CD4-positive, alpha-beta T cell treated with Interleukin-15 for 1 hour (primary cell): ENCODE data around the gene ELMOD3.
"Not testable (repeated sequence)": the region's sequence is repeated elsewhere in the genome, so short reads cannot be mapped to it uniquely, and the experiment has no call there.

Experiments
- DNase-seq: peaks from one replicate; pipeline ENCODE4 v3.0.0-alpha.2; 2020

Gene ELMOD3

GRCh38 chr2:85354286-85355072, at the start of gene ELMOD3, which contains the start of gene RETSAT:
Gene ELMOD3 (plus strand): TSS chr2:85354769. CDS start chr2:85357199, 2,430 bp downstream.
Gene RETSAT (minus strand): TSS chr2:85354528. CDS start chr2:85354507, 21 bp downstream.
- peak; percentile 98 for DNase-seq

- DNase-seq: no peak
Measured at GRCh38 chr2:85307527-85307897, 47.1 kb upstream of the ELMOD3 start.

DNA sequence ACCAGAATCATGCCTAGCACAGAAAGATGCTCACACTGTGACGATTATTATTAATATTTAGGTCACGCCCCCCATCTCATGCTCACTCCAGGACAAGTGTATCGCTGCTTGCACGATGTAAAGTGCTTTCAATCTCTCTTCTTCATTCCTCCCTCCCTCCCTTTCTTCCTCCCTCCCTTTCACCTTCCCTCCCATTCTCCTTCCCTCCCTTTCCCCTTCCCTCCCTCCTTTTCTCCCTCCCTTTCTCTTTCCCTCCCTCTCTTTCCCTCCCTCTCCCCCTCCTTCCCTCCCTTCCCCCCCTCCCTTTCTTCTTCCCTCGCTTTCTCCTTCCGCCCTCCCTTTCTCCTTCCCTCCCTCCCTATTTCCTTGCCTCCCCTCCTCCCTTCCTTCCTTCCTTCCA, 46.4 kb upstream of the ELMOD3 start:
- DNase-seq: no peak

- DNase-seq: no peak
Measured at GRCh38 chr2:85308896-85309555, 45.5 kb upstream of the ELMOD3 start.

- DNase-seq: peak; percentile 24
Measured at GRCh38 chr2:85309699-85310321, 44.8 kb upstream of the ELMOD3 start.

GRCh38 chr2:85310330-85310729, 44.2 kb upstream of the ELMOD3 start:
- DNase-seq: no peak

DNA sequence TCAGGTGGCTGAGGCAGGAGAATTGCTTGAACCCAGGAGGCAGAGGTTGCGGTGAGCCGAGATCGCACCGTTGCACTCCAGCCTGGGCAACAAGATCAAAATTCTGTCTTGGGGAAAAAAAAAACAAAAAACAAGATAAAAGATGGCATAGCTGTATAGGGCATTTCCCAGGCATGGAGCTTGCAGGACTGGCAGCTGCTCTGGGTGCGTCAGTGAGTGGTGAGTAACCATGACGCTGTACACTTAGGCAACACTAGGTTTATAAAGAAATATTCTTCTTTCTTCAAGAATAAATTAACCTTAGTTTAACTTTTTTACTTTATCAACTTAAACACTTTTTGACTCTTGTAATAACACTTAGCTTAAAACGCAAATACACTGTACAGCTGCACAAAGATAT, 42.2 kb upstream of the ELMOD3 start:
- DNase-seq: no peak

GRCh38 chr2:85314884-85315242, 39.7 kb upstream of the ELMOD3 start:
- DNase-seq: no peak

- DNase-seq: not testable (repeated sequence)
Measured at GRCh38 chr2:85315921-85316320, 38.6 kb upstream of the ELMOD3 start.

GRCh38 chr2:85318222-85319074, 36.1 kb upstream of the ELMOD3 start:
- DNase-seq: no peak

DNA sequence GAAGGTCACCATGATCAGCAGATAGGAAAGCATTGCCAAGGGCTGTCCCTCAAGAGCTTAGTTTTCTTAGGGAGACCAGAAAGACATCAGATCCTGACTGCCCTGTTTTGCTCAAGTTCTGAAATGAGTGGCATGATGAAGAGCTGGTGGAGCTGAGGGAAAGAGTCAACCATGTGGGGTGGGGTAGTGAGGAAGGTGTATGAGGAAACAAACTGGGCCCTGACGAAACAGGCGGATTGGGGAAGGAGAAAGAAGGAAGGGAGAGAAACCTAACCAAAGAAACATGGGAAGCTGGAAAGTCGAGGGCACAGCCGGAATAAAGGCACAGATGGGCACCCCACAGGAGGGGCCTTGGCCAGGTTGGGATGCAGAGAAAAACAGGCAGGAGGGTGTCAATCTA, 34.8 kb upstream of the ELMOD3 start:
- DNase-seq: no peak

GRCh38 chr2:85323351-85323987, 31.1 kb upstream of the ELMOD3 start:
- no peak for DNase-seq

DNA sequence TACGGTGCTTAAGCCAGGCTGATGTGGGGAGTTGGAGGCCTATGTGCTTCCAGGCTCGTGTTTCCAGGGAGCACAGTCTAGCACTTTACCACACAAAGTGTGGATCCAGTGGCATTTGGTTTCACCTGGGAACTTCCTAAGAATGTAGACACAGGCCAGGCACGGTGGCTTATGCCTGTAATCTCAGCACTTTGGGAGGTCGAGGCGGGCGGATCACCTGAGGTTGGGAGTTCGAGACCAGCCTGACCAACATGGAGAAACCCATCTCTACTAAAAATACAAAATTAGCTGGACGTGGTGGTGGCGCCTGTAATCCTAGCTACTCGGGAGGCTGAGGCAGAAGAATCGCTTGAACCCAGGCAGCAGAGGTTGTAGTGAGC, 30.6 kb upstream of the ELMOD3 start:
- not testable (repeated sequence) for DNase-seq

DNA sequence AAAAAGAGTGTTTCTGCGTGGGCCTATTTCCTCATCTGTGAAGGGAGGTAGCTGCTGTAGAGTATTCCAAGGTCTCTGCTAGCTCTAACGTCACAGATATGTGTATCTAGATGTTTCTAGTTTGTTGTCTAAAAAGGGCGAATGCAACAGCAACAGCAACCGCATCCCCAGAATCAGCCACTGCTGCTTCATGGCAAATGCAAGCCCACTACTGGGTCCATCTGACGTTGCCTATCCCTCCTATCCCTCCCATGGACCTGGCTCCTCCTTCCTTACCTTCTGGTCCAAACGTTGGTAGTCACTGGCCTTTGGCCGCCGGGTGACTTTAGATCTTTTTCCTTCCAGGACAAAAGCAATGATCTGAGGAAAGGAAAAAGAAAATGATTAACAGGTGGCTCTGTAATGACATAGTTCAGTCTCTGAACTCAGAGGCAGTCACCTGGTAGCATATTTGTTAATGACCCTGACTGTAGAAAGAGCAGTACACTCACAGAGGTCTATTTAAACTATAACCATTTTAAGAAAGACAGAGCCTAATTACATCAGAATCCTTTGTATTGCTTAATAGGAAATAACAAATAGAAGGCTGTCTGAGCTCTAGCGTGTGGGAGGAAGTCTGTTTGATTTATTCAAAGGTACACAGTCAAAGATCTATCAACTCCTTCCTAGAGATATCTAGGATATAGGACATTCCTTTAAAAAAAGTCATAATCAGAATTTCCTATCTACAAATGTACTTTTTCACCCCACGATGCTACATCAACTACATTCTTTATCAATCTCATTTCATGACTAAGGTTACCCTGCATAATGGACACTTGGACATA, 29.7 kb upstream of the ELMOD3 start:
- DNase-seq: no peak

DNA sequence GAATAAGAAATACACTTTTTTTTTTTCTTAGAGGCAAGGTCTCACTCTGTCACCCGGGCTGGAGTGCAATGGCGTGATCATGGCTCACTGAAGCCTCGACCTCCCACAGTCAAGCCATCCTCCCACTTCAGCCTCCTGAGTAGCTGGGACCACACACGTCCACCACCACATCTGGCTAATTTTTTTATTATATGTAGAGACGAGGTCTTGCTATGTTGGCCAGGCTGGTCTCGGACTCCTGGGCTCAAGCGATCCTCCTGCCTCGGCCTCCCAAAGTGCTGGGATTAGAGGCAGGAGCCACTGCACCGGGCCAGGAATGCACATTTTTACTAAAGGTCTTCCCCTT, 29.1 kb upstream of the ELMOD3 start:
- DNase-seq: no peak

DNA sequence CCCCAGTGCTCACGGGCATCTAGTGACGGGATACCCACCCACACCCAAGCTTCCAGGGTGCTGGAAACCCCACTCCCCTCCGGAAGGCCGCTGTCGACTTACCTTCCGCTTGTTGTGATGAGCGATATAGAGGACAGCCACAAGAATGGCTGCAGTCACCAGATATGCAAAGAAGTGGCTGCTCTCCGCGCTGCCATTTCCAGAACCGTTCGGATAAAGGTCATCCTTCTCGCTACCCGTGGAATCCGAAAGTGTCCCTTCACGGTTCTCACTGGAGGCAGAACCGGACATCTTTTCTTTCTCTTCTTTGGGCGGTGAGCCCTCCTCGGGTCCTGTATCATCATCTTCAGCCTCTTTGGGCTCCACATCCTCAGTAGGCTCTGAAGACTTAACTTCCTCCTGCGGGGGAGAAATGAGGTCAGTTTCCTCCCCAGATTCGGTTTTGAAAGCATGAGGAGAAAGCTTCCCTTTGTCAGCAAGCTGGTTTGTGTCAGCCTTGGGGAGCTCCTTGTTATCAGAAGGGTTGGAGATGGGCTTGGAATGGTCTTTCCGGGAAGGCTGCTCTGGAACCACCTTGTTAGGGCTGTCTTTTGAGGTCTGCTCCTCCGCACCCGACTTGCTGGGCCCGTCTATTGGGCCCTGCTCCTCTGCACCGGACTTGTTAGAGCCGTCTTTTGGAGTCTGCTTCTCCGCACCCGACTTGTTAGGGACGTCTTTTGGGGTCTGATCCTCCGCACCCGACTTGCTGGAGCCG, 28.0 kb upstream of the ELMOD3 start:
- peak; percentile 38 for DNase-seq

DNA sequence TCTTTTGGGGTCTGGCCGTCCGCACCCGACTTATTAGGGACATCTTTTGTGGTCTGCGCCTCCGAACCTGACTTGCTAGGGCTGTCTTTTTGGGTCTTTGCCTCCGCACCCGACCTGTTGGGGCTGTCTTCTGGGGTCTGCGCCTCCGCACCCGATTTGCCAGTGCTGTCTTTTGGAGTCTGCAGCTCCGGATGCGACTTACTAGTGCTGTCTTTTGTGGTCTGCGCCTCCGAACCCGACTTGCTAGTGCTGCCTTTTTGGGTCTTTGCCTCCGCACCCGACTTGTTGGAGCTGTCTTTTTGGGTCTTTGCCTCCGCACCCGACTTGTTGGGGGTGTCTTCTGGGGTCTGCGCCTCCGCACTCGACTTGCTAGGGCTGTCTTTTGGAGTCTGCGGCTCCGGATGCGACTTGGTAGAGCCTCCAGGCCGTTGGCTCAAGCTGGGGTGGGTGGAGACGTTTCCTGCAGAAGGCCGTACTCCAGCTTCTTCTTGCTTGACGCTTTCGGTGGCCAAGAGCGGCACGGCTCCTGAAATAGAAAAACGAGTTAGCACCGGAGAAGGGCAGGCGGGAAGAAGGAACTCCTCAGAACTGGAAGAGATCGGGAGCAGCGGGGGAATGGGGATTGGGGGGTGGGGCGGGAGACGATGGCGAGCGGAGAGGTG, 27.3 kb upstream of the ELMOD3 start:
- DNase-seq: peak; percentile 57

DNA sequence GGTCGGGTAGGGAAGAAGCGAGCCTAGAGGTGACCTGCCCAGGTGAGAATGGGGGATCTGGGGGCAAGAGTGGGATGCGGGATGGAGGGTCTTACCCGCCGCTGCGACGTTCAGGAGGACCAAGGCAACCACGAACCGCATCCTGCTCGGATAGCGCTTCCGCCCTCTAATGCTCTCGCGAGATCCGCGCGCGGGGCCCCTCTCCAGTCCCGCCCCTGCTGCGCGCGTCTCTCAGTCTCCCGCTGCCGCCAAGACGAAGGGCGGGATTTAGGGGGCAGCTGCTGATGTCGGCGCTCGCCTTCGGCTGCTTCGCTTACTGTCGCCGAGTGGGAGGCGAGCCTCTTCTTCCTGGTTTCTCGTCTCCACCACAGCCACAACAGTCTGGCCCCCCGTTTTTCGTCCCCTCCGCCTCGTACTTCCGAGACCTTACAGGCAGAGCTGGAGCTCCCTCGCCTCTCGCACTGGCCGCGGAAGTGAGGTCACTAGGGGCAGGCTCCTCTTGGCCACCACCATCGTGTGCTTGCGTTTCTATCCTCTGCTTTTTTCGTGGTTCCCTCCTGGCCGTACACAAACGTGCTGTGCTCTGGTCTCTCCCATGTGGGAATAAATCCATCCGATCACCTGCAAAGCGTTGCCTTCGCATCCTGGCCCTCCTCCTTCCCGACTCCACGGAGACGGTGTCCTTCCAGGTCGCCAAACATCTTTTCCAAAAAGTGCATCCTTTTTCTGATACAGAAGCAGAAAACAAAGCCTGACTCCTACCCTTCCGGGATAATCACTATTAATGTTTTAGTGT, 26.5 kb upstream of the ELMOD3 start, which contains the start of gene TGOLN2:
TSS of gene TGOLN2 (minus strand) at position 168 of the 796 bp plus-strand sequence. CDS start at position 141, 27 bp downstream.
- DNase-seq: peak; percentile 93

- no peak for DNase-seq
Measured at GRCh38 chr2:85329181-85329651, 25.4 kb upstream of the ELMOD3 start.
